SK-N-SH treated with all-trans-retinoic acid at 6 μM for 48 hours (cell line): ENCODE data around the gene AP4E1.

Experiments
- ARNTL ChIP-seq: fragments of 450-650 bp; formaldehyde crosslinking; IDR thresholded peaks from 2 replicates; pipeline ENCODE4 v1.5.0; 2020; ENCODE audit warnings: low read depth, mild to moderate bottlenecking, moderate library complexity, borderline replicate concordance
- CREB5 ChIP-seq: fragments of 250-450 bp; sonication (Bioruptor Pico); IDR thresholded peaks from 2 replicates; pipeline ENCODE4 v1.5.1; 2020; ENCODE audit warnings: low read depth, mild to moderate bottlenecking, moderate library complexity
- CSDC2 ChIP-seq: fragments of 250-450 bp; sonication (Bioruptor Pico); IDR thresholded peaks from 2 replicates; pipeline ENCODE4 v1.5.0; 2020; ENCODE audit warnings: mild to moderate bottlenecking, moderate library complexity
- ISL1 ChIP-seq: fragments of 250-450 bp; sonication (Bioruptor Pico); IDR thresholded peaks from 2 replicates; pipeline ENCODE4 v2.1.2; 2022; ENCODE audit warnings: mild to moderate bottlenecking, moderate library complexity
- PATZ1 ChIP-seq: fragments of 250-450 bp; sonication (Bioruptor Pico); IDR thresholded peaks from 2 replicates; pipeline ENCODE4 v1.8.0; 2020; ENCODE audit warnings: mild to moderate bottlenecking, moderate library complexity, borderline replicate concordance
- RARB ChIP-seq: fragments of 250-450 bp; sonication (Bioruptor Pico); IDR thresholded peaks from 2 replicates; pipeline ENCODE4 v1.8.0; 2021; ENCODE audit warnings: mild to moderate bottlenecking, moderate library complexity
- SNAI2 ChIP-seq: fragments of 250-450 bp; sonication (Bioruptor Pico); IDR thresholded peaks from 2 replicates; pipeline ENCODE4 v1.5.0; 2020; ENCODE audit warnings: mild to moderate bottlenecking, moderate library complexity
- ZFP30 ChIP-seq: fragments of 450-650 bp; formaldehyde crosslinking; IDR thresholded peaks from 2 replicates; pipeline ENCODE4 v1.5.0; 2022; ENCODE audit warnings: mild to moderate bottlenecking, moderate library complexity
- ZNF565 ChIP-seq: fragments of 450-650 bp; formaldehyde crosslinking; conservative IDR thresholded peaks from 2 replicates; pipeline ENCODE4 v1.5.0; 2020; ENCODE audit warnings: low read depth, mild to moderate bottlenecking, moderate library complexity
- ZNF70 ChIP-seq: fragments of 450-650 bp; formaldehyde crosslinking; IDR thresholded peaks from 2 replicates; pipeline ENCODE4 v1.5.0; 2020; ENCODE audit warnings: mild to moderate bottlenecking, moderate library complexity

GRCh38 chr15:50865515-50866353, 42.7 kb upstream of the AP4E1 start:
- no peak for TF ChIP-seq ISL1
- TF ChIP-seq RARB (CRISPR knock-in tag), result no peak
- no peak for TF ChIP-seq PATZ1
- TF ChIP-seq ARNTL (CRISPR knock-in tag), result no peak
- no peak for TF ChIP-seq ZNF70
- no peak for TF ChIP-seq CSDC2 (CRISPR knock-in tag)
- no peak for TF ChIP-seq ZFP30
- TF ChIP-seq CREB5, result no peak
- no peak for TF ChIP-seq SNAI2
- no peak for TF ChIP-seq ZNF565
